NCI-H2029 (cell line): ENCODE measurements around the gene CD72.
"Not testable (repeated sequence)": the region's sequence is repeated elsewhere in the genome, so short reads cannot be mapped to it uniquely, and the experiment has no call there.

Experiments
- DNase-seq: peaks from one replicate; lab custom pipeline; 2025; lab: John Stamatoyannopoulos, UW

The CD72 gene

GRCh38 chr9:35649431-35650340 is 31.5 kb upstream of the CD72 start:
- no peak for DNase-seq

GRCh38 chr9:35646533-35647265 is 28.5 kb upstream of the CD72 start:
- DNase-seq, result peak; percentile 67

- no peak for DNase-seq
These were observed 27.9 kb upstream of the CD72 start for GRCh38 chr9:35646153-35646532.

GRCh38 chr9:35645736-35646135 is 27.5 kb upstream of the CD72 start:
- not testable (repeated sequence) for DNase-seq

- DNase-seq, result no peak
These were observed 24.8 kb upstream of the CD72 start for GRCh38 chr9:35643046-35643445.

GRCh38 chr9:35641478-35641877 is 23.3 kb upstream of the CD72 start:
- DNase-seq, result not testable (repeated sequence)

GRCh38 chr9:35640431-35640830 is 22.2 kb upstream of the CD72 start:
- DNase-seq, result not testable (repeated sequence)

- no peak for DNase-seq
These were observed 21.4 kb upstream of the CD72 start for GRCh38 chr9:35639631-35640030.

- DNase-seq, result not testable (repeated sequence)
These were observed 21.0 kb upstream of the CD72 start for GRCh38 chr9:35639225-35639624.

GRCh38 chr9:35638751-35639150 is 20.5 kb upstream of the CD72 start:
- DNase-seq, result not testable (repeated sequence)

- not testable (repeated sequence) for DNase-seq
These were observed 19.3 kb upstream of the CD72 start for GRCh38 chr9:35637427-35637955.

- DNase-seq, result not testable (repeated sequence)
These were observed 18.6 kb upstream of the CD72 start for GRCh38 chr9:35636877-35637246.

- DNase-seq, result no peak
These were observed 18.1 kb upstream of the CD72 start for GRCh38 chr9:35636135-35636876.

GRCh38 chr9:35635730-35636129 is 17.5 kb upstream of the CD72 start:
- DNase-seq, result no peak

GRCh38 chr9:35629597-35629996 is 11.4 kb upstream of the CD72 start:
- DNase-seq, result no peak

- DNase-seq, result no peak
These were observed 10.3 kb upstream of the CD72 start for GRCh38 chr9:35628389-35628991.

GRCh38 chr9:35627575-35627974 is 9.4 kb upstream of the CD72 start:
- DNase-seq, result no peak

GRCh38 chr9:35619800-35620158 is 1.6 kb upstream of the CD72 start:
- no peak for DNase-seq

GRCh38 chr9:35618854-35619799 is 914 bp upstream of the CD72 start:
- no peak for DNase-seq

- DNase-seq, result no peak
These were observed 665 bp downstream of the CD72 start for GRCh38 chr9:35617548-35617947.
